Measurements from ENCODE around the gene PSTPIP1. TPM values are rescaled to one million over a fixed set of nuclear protein-coding genes. Genes with fewer than 3 reads are reported as not detected.

The PSTPIP1 gene
- polyA plus RNA-seq, 1 donor from 2014 or later, result not detected

DNA sequence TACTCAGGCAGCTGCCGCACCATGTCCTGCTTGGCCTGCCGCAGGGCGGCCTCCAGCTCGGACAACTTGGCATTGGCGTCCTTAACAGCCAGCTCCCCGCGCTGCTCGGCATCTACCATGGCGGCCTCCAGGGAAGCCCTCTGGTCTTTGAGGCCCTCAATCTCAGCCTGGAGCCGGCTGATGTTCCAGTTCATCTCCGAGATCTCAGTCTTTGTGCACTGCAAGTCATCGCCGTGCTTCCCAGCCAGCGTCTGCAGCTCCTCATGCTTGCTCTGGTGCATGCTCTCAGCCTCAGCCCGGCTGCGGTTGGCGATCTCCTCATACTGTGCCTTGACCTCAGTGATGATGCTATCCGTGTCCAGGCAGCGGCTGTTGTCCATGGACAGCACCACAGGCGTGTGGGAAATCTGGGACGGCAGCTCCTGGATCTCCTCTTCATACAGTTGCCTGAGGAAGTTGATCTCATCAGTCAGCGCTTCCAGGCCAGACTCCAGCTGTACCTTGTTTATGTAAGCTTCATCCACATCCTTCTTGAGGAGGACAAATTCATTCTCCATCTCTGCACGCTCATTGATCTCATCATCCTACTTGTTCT, 15.5 kb upstream of the PSTPIP1 start:
- Histone ChIP-seq H3K4me2 (ENCODE audit: low read length) (no peak overlapping the region), H3K9me3 (ENCODE audit: low read length) (no peaks in the 10 kb centered on the region), H3K27me3 (ENCODE audit: insufficient read depth, low read depth, low read length) (no peaks in the 10 kb centered on the region), H3F3A (ENCODE audit: insufficient read depth, low read length, poor library complexity, severe bottlenecking) (no peaks in the 10 kb centered on the region), H3K9ac (ENCODE audit: low read length) (no peak overlapping the region), H3K27ac (ENCODE audit: low read length) (no peak overlapping the region), H2AFZ (ENCODE audit: low read depth, low read length) (no peak overlapping the region), H3K4me3 (ENCODE audit: low read length) (no peak overlapping the region), H4K20me1 (ENCODE audit: insufficient read depth) (no peaks in the 10 kb centered on the region), H3K36me3 (ENCODE audit: insufficient read depth, low read length) (no peaks in the 10 kb centered on the region), H3K9me2 (ENCODE audit: insufficient read depth, low read length) (no peaks in the 10 kb centered on the region), H3K79me2 (replicated peaks; ENCODE audit: insufficient read depth, low read length) (no peaks in the 10 kb centered on the region)
- TF ChIP-seq, protein P1, sequence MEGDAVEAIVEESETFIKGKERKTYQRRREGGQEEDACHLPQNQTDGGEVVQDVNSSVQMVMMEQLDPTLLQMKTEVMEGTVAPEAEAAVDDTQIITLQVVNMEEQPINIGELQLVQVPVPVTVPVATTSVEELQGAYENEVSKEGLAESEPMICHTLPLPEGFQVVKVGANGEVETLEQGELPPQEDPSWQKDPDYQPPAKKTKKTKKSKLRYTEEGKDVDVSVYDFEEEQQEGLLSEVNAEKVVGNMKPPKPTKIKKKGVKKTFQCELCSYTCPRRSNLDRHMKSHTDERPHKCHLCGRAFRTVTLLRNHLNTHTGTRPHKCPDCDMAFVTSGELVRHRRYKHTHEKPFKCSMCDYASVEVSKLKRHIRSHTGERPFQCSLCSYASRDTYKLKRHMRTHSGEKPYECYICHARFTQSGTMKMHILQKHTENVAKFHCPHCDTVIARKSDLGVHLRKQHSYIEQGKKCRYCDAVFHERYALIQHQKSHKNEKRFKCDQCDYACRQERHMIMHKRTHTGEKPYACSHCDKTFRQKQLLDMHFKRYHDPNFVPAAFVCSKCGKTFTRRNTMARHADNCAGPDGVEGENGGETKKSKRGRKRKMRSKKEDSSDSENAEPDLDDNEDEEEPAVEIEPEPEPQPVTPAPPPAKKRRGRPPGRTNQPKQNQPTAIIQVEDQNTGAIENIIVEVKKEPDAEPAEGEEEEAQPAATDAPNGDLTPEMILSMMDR (IDR thresholded peaks at IDR 0.05; ENCODE audit: poor library complexity, severe bottlenecking), result no peak
- TF ChIP-seq POLR2AphosphoS5 (IDR thresholded peaks at IDR 0.05) (no peak), MXI1 (conservative IDR thresholded peaks at IDR 0.05; ENCODE audit: poor library complexity, severe bottlenecking) (no peak), EP300 (conservative IDR thresholded peaks at IDR 0.05; ENCODE audit: poor library complexity, severe bottlenecking) (no peak), TAF1 (IDR thresholded peaks at IDR 0.05; ENCODE audit: low read depth) (no peak), SMC3 (conservative IDR thresholded peaks at IDR 0.05; ENCODE audit: poor library complexity) (no peak), EZH2 (IDR thresholded peaks at IDR 0.05; ENCODE audit: borderline replicate concordance, insufficient read depth, low read length, poor library complexity, severe bottlenecking) (no peak), RAD21 (conservative IDR thresholded peaks at IDR 0.05) (no peak)
- TF ChIP-seq, protein P2, sequence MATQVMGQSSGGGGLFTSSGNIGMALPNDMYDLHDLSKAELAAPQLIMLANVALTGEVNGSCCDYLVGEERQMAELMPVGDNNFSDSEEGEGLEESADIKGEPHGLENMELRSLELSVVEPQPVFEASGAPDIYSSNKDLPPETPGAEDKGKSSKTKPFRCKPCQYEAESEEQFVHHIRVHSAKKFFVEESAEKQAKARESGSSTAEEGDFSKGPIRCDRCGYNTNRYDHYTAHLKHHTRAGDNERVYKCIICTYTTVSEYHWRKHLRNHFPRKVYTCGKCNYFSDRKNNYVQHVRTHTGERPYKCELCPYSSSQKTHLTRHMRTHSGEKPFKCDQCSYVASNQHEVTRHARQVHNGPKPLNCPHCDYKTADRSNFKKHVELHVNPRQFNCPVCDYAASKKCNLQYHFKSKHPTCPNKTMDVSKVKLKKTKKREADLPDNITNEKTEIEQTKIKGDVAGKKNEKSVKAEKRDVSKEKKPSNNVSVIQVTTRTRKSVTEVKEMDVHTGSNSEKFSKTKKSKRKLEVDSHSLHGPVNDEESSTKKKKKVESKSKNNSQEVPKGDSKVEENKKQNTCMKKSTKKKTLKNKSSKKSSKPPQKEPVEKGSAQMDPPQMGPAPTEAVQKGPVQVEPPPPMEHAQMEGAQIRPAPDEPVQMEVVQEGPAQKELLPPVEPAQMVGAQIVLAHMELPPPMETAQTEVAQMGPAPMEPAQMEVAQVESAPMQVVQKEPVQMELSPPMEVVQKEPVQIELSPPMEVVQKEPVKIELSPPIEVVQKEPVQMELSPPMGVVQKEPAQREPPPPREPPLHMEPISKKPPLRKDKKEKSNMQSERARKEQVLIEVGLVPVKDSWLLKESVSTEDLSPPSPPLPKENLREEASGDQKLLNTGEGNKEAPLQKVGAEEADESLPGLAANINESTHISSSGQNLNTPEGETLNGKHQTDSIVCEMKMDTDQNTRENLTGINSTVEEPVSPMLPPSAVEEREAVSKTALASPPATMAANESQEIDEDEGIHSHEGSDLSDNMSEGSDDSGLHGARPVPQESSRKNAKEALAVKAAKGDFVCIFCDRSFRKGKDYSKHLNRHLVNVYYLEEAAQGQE (IDR thresholded peaks at IDR 0.05; ENCODE audit: borderline replicate concordance), result no peak

DNA sequence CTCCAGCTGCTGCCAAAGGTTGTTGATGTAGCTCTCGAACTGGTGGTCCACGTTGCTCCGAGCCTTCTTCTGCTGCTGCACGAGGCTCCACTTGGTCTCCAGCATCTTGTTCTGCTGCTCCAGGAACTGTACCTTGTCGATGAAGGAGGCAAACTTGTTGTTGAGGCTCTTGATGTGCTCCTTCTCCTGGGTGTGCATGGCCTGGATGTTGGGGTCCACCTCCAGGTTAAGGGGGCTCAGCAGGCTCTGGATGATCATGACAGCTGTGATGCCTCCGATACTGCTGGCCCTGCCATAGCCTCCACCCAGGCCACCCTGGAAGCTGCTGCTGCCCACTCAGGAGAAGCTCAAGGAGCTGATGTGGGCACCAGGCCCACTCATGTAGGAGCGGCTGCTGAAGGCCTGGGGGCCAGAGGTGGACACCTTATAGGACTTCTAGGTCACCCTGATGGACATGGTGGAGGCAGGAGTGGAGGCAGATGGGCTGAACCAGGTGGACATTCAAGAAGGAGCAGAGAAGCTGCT, 14.9 kb upstream of the PSTPIP1 start:
- Histone ChIP-seq H3K9ac (ENCODE audit: low read length) (no peak overlapping the region), H3K79me2 (replicated peaks; ENCODE audit: insufficient read depth, low read length) (no peaks in the 10 kb centered on the region), H3K4me3 (ENCODE audit: low read length) (no peak overlapping the region), H2AFZ (ENCODE audit: low read depth, low read length) (no peak overlapping the region), H3K27ac (ENCODE audit: low read length) (no peak overlapping the region), H3K9me2 (ENCODE audit: insufficient read depth, low read length) (no peaks in the 10 kb centered on the region), H4K20me1 (ENCODE audit: insufficient read depth) (no peaks in the 10 kb centered on the region), H3K4me2 (ENCODE audit: low read length) (no peak overlapping the region), H3K9me3 (ENCODE audit: low read length) (no peaks in the 10 kb centered on the region), H3F3A (ENCODE audit: insufficient read depth, low read length, poor library complexity, severe bottlenecking) (no peaks in the 10 kb centered on the region), H3K27me3 (ENCODE audit: insufficient read depth, low read depth, low read length) (no peaks in the 10 kb centered on the region), H3K36me3 (ENCODE audit: insufficient read depth, low read length) (no peaks in the 10 kb centered on the region)
- no peak for TF ChIP-seq SMC3 (conservative IDR thresholded peaks at IDR 0.05; ENCODE audit: poor library complexity)
- TF ChIP-seq RAD21 (conservative IDR thresholded peaks at IDR 0.05), result no peak
- no peak for TF ChIP-seq MXI1 (conservative IDR thresholded peaks at IDR 0.05; ENCODE audit: poor library complexity, severe bottlenecking)
- no peak for TF ChIP-seq TAF1 (IDR thresholded peaks at IDR 0.05; ENCODE audit: low read depth)
- TF ChIP-seq, protein P1 (IDR thresholded peaks at IDR 0.05; ENCODE audit: poor library complexity, severe bottlenecking), result no peak
- TF ChIP-seq, protein P2 (IDR thresholded peaks at IDR 0.05; ENCODE audit: borderline replicate concordance), result no peak
- no peak for TF ChIP-seq EP300 (conservative IDR thresholded peaks at IDR 0.05; ENCODE audit: poor library complexity, severe bottlenecking)

Measured in neural cell (in vitro differentiated cells).